Naive B cell (primary cell): ENCODE measurements around the gene CSF3R. TPM values are rescaled to one million over a fixed set of nuclear protein-coding genes. Genes with fewer than 3 reads are reported as not detected.
"Not testable (repeated sequence)": the region's sequence is repeated elsewhere in the genome, so short reads cannot be mapped to it uniquely, and the experiment has no call there.

ENCODE experiments used
- ATAC-seq, 2 donors: fragments of 150-1000 bp; cut with Tn5 transposase; 2 replicates each; pipeline ENCODE4 v1.10.0; 2021; ENCODE audit warnings: low read depth in 2 of 2, mild to moderate bottlenecking in 2 of 2, moderate library complexity in 2 of 2
- DNase-seq: peaks from one replicate; pipeline ENCODE4 v3.0.0; 2022
- H3K27ac Mint-ChIP-seq, 6 donors: one replicate each; pipeline ENCODE4 v1.8.0; 2020 to 2022; ENCODE audit warnings: mild to moderate bottlenecking in 6 of 6, mixed read lengths in 6 of 6, moderate library complexity in 5 of 6, inconsistent platforms in 2 of 6
- H3K27me3 Mint-ChIP-seq, 3 donors: one replicate each; pipeline ENCODE4 v1.8.0; 2021 to 2022; ENCODE audit warnings: mixed read lengths in 3 of 3, mild to moderate bottlenecking in 1 of 3
- H3K36me3 Mint-ChIP-seq, 2 donors: one replicate each; pipeline ENCODE4 v1.8.0; 2020 to 2022; ENCODE audit warnings: mixed read lengths in 2 of 2, inconsistent platforms in 1 of 2, mild to moderate bottlenecking in 1 of 2
- H3K4me1 Mint-ChIP-seq, 3 donors: one replicate each; pipeline ENCODE4 v1.8.0; 2020 to 2022; ENCODE audit warnings: mixed read lengths in 3 of 3, inconsistent platforms in 1 of 3, mild to moderate bottlenecking in 1 of 3, moderate library complexity in 1 of 3
- H3K4me3 Mint-ChIP-seq, 8 donors: one replicate each; pipeline ENCODE4 v1.8.0; 2020 to 2022; ENCODE audit warnings: mild to moderate bottlenecking in 8 of 8, mixed read lengths in 8 of 8, moderate library complexity in 8 of 8, inconsistent platforms in 2 of 8
- H3K9me3 Mint-ChIP-seq, 7 donors: one replicate each; pipeline ENCODE4 v1.8.0; 2020 to 2022; ENCODE audit warnings: mixed read lengths in 7 of 7, mild to moderate bottlenecking in 5 of 7, inconsistent platforms in 2 of 7, moderate library complexity in 1 of 7
- polyA plus RNA-seq, 6 donors: library from polyadenylated mRNA; unstranded; fragments of 300-500 nt; fragmentation: Illumina TruSeq; gene quantifications; one replicate each; pipeline ENCODE4 v1.2.3, GENCODE V29; 2021; ENCODE audit warnings: low read depth in 6 of 6

CSF3R gene
- polyA plus RNA-seq, 6 donors from 2014 or later: 0.12 to 4.4 (median 0.78) TPM

DNA sequence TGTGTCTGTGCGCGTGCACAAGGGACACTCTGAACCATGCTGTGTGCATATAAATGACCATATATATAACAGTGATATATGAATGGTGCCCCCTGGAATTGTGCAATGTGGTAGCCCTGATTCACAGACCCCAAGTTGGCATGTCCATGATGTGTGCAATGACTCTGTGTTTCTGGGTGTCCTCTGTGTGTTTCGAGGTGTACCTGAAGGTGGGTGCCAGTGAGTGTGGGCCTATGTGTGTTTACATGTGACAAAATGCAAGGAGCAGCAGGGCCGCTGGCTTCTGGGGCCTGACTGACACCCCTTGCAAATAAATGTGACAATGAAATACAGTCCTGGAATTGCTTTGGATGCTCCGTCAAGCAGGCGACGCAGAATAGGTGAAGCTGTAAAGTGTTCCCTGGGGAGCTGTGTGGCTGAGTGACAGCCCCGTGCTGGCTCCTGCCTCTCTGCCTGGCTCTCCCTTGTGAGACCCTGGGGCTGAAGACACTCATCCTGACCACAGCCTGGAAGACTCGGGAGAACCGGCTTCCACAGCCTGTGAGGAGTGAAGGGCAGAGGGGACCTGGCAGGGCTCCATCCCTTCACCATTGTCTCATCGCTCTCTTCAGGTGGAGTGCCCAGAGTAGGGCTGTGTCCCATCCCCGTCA lies 38.2 kb upstream of the CSF3R start:
- no peak overlapping the region for H3K4me3 Mint-ChIP-seq
- H3K36me3 Mint-ChIP-seq: no peaks in the 10 kb centered on the region
- H3K4me1 Mint-ChIP-seq: no peaks in the 10 kb centered on the region
- no peaks in the 10 kb centered on the region for H3K9me3 Mint-ChIP-seq
- no peak overlapping the region for H3K27ac Mint-ChIP-seq
- DNase-seq: no peak
- no peak for ATAC-seq
- H3K27me3 Mint-ChIP-seq: peaks cover 0 to 4% (median 0%) of the 10 kb centered on the region in 3 donors

DNA sequence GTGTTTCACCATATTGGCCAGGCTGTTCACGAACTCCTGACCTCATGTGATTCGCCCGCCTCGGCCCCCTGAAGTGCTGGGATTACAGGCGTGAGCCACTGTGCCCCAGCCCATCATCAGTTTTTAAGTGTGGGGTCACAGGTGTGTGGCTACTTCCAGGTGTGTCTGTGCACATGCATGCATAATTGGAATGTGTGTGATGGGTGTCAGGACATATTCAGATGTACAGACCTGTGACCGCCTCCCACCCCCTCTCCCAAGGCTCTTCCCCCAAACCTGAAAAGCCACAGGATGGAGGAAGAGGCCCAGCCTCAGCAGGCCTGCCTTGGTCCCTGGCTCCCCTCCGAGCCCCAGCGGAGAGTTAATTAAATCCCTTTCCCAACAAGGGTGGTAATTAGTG lies 37.3 kb upstream of the CSF3R start:
- no peaks in the 10 kb centered on the region for H3K36me3 Mint-ChIP-seq
- no peaks in the 10 kb centered on the region for H3K9me3 Mint-ChIP-seq
- no peak overlapping the region for H3K4me3 Mint-ChIP-seq
- H3K27me3 Mint-ChIP-seq: peaks cover 0 to 4% (median 0%) of the 10 kb centered on the region in 3 donors
- H3K4me1 Mint-ChIP-seq: no peaks in the 10 kb centered on the region
- DNase-seq: no peak
- no peak overlapping the region for H3K27ac Mint-ChIP-seq
- ATAC-seq: no peak

DNA sequence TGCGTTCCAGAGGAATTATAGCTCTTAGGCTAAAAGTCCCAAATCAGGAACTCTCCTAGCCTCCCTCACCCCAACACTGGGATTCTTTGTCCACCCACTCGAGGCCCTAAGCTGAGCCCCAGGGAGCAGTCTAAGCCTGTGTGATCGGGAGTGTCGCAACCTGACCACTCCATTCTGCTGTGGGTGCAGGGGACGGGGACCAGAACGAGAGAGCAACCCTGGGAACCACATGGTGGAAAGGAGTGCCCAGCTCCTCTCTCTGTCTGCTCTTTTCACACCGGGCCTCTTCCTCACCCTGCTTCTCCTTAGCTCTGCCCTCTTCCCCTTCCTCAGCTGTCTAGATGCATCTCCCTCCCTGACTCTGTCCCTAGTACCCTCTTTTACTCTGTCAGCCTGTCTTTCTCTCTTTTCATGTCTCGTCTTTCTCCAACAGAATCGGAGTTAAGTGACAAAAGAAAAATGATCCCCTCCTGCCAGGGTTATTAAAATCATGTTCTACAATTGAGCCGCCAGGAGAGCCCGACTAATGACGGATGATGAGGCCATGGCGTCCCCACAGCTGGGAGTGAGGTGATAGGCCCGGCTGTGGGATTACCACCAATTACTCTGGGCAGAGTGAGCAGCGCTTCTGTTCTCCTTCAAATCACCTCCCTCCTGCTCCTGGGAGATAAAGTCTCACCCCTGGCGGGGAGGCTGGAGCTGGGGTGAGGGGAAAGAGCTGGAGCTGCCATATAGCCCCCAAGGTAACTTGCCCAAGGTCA lies 34.5 kb upstream of the CSF3R start:
- ATAC-seq: no peak
- Mint-ChIP-seq H3K4me3 (no peak overlapping the region), H3K27ac (no peak overlapping the region), H3K9me3 (no peaks in the 10 kb centered on the region), H3K4me1 (no peaks in the 10 kb centered on the region), H3K36me3 (no peaks in the 10 kb centered on the region), H3K27me3 (peaks cover 0 to 10% (median 9%) of the 10 kb centered on the region in 3 donors)
- no peak for DNase-seq

DNA sequence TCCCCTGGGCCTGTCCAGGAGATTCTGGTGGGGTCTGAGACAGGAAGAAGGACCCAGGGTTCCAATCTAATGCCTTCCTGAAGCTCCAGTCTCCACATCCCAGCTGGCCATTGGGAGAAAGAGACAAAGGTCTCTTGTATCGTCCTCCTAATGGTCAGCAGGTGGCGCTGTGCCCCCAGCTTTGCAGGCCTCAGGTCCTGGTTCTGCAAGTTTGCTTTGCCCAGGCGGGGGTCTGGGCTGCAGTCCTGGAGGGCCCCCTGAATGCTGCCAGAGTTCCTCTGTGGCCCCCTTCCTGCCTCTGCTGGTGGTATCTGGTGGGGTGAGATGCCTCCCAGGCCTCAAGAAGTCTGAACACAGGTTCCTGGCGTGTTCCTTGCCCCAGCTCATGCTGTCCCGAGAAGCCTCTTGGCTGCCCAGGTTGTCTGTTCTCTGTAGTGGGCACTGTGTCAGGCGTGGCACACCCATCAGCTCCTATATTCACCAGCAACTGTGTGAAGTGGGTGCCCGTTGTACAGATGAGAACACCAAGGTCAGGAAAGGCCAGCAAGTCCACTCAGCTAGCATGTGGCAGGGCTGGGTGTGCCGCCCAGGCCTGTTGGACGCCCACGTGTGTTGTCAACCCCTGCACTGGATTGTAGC lies 33.8 kb upstream of the CSF3R start:
- no peak overlapping the region for H3K27ac Mint-ChIP-seq
- peaks cover 0 to 10% (median 9%) of the 10 kb centered on the region in 3 donors for H3K27me3 Mint-ChIP-seq
- H3K4me3 Mint-ChIP-seq: no peak overlapping the region
- peak; percentile 29 for DNase-seq
- H3K9me3 Mint-ChIP-seq: peaks cover 0 to under 1% (median 0%) of the 10 kb centered on the region in 7 donors
- ATAC-seq: peak in 1 of 2 donors; percentile 52
- H3K36me3 Mint-ChIP-seq: no peaks in the 10 kb centered on the region
- H3K4me1 Mint-ChIP-seq: peaks cover 0 to under 1% (median 0%) of the 10 kb centered on the region in 3 donors

DNA sequence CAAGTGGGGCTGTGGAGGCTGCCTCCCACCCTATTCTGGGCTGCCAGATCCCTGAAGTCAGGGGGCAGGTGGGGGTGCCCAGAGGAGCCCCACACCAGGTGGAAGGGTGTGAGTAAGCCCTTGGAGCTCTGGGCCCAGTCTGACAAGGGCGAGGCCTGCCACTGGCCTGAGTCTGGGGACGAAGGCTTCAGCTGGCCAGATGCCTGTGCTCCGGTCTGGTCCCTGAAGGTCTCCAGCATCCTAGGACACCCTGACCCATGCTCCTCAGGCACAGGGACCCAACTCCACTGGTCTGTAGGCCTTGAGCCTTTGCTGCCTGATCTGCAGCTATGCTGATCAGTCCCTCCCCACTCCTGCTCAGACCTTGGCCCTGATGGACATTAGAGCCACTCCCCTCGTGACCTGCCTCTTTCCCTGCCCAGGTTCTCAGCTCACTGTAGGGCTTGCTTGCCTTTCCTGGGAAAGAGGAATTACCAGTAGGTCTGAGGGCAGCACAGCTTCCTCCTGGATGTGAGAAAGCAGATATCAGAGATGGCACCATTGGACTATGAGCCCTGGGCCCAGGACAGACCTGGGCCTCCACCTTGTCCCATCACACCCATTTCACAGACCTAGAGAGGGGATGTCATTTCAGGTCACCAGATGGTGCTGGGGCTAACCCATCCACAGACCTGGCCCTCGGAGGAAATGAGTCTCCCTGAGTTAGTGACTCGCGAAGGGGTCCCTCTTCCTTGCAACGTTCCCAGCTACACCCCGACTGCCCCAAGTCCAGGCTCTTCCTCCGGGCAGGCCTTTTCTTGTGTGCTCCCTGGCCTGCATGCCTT lies 32.8 kb upstream of the CSF3R start:
- ATAC-seq: no peak
- peaks cover 0 to 10% (median 9%) of the 10 kb centered on the region in 3 donors for H3K27me3 Mint-ChIP-seq
- H3K4me3 Mint-ChIP-seq: no peak overlapping the region
- peak overlapping the region in 1 of 6 donors; percentile 72 for H3K27ac Mint-ChIP-seq
- no peak for DNase-seq
- peaks cover 0 to 2% (median 0%) of the 10 kb centered on the region in 7 donors for H3K9me3 Mint-ChIP-seq
- H3K36me3 Mint-ChIP-seq: no peaks in the 10 kb centered on the region
- peaks cover 0 to 5% (median 0%) of the 10 kb centered on the region in 3 donors for H3K4me1 Mint-ChIP-seq

DNA sequence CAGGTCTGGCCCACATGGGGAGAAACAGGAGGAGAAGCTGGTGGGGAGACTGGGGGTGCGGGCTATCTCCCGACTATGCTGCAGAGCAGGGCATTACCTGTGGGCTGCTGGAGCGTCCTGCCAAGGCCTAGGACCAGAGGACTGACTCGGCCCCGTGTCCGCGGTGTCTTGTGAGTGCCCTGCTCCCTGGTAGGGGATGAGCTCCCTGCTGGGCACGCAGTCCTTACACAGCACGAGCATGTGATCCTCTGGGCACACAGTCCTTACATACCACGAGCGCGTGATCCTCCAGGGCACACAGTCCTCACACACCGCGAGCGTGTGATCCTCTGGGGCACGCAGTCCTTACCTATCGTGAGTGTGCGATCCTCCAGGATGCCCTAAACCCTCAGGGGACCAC lies 31.8 kb upstream of the CSF3R start:
- no peak overlapping the region for H3K4me3 Mint-ChIP-seq
- DNase-seq (no peak), ATAC-seq (no peak)
- no peak overlapping the region for H3K27ac Mint-ChIP-seq
- H3K4me1 Mint-ChIP-seq: peaks cover 0 to 5% (median 0%) of the 10 kb centered on the region in 3 donors
- H3K9me3 Mint-ChIP-seq: peaks cover 0 to 2% (median 0%) of the 10 kb centered on the region in 7 donors
- no peaks in the 10 kb centered on the region for H3K36me3 Mint-ChIP-seq
- H3K27me3 Mint-ChIP-seq: peaks cover 0 to 18% (median 9%) of the 10 kb centered on the region in 3 donors

DNA sequence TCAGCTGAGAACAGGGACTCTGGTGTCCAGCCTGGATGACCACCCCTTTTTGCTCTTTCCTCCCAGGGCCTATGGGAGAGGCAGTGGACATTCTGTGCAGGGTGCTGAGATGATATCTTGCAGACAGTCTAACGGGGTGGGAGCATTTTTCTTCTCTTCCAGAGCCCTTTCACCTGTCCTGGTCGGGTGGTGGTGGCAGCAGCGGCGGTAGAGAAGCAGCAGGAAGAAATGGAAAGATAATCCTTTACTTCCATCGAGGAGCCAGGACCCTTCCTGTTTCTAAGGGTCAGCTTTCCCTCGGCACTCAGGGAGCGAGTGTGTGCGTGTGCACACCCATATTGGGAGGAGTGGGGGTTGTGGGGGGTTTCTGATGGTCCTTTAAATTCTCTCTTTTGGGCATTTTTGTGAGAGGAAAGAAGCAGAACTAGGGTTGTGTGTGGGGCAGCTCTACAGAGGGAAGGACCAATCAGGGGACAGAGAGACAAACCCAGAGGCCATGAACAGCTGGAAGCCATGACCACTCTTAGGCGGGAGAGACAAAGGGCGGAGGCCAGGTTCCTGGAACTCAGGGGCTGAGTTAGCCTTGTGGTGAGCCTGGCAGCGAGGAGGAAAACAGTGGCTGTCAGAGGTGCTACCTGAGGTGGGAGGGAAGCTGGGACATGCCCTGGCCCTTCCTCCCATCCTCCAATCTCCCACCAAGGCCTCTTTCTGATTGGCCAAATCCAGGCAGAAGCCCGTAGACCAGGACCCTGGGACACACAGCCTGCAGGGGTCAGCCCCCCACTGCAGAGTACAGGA lies 31.2 kb upstream of the CSF3R start:
- Mint-ChIP-seq H3K27ac (peak overlapping the region in 1 of 6 donors; percentile 20), H3K4me3 (no peak overlapping the region), H3K27me3 (peaks cover 0 to 19% (median 9%) of the 10 kb centered on the region in 3 donors), H3K36me3 (no peaks in the 10 kb centered on the region), H3K4me1 (peaks cover 0 to 5% (median 0%) of the 10 kb centered on the region in 3 donors), H3K9me3 (peaks cover 0 to 2% (median 0%) of the 10 kb centered on the region in 7 donors)
- DNase-seq (no peak), ATAC-seq (no peak)

DNA sequence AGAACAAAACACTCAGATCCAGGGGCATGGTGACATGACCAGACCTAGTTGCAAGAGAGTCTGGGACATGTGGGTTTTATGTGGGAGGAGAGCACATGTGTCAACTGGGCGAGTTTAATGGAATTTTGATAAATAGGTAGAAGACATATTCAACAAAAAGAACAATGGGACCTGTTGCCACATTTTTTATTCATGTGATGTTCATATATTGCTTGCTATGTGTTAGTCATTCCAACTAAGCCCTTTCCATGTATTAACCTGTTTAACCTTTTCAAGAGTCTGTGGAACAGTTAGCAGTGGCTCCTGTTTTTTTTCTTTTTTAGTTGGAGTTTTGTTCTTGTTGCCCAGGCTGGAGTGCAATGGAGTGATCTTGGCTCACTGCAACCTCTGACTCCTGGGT lies 30.1 kb upstream of the CSF3R start:
- Mint-ChIP-seq H3K4me1 (peaks cover 0 to 5% (median 3%) of the 10 kb centered on the region in 3 donors), H3K27ac (no peak overlapping the region), H3K27me3 (peaks cover 0 to 19% (median 16%) of the 10 kb centered on the region in 3 donors), H3K9me3 (peaks cover 0 to 2% (median 0%) of the 10 kb centered on the region in 7 donors), H3K4me3 (no peak overlapping the region), H3K36me3 (no peaks in the 10 kb centered on the region)
- DNase-seq (no peak), ATAC-seq (no peak)

DNA sequence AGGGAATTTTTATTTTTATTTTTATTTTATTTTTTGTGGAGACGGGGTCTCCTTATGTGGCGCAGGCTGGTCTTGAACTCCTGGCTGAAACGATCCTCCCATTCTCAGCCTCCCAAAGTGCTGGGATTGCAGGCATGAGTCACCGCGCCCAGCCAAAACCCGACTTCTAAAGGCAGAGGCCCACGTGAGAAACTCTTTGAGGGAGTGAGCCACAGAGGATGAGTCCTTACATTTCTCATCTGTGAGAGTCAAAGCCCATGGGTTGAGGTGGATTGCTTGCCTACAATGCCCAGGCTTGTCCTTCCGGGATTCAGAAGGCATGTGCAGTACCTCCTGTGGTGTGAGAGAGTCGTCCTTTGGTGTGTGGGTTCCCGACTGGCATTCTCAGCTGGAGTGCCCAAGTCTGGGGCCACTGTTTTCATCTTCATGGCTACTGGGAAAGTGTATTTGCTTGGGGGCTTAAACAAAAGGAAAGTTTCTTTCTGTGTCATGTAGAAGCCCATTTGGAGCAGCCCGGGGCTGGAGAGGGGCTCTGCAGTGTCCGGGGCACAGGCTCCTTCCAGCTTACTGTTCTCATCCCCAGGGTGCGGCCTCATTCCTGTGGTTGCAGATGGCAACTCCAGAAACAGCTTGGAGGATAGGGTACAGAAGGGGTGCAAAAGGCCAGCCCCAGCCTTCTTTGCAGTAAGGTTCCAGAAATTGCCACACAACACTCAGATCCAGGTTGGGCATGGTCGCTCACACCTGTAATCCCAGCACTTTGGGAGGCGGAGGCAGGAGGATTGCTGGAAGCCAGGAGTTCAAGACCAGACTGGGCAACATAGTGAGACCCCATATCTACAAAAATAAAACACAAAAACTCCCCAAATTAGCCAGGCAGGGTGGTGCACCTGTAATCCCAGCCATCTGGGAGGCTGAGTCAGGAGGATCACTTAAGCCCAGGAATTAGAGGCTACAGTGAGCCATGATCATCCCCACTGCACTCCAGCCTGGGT lies 29.4 kb upstream of the CSF3R start:
- Mint-ChIP-seq H3K9me3 (peaks cover 0 to 2% (median 0%) of the 10 kb centered on the region in 7 donors), H3K27ac (no peak overlapping the region), H3K4me1 (peaks cover 0 to 5% (median 3%) of the 10 kb centered on the region in 3 donors), H3K36me3 (no peaks in the 10 kb centered on the region), H3K27me3 (peaks cover 0 to 26% (median 23%) of the 10 kb centered on the region in 3 donors), H3K4me3 (peak overlapping the region in 1 of 8 donors; percentile 33)
- DNase-seq: no peak
- ATAC-seq: no peak

DNA sequence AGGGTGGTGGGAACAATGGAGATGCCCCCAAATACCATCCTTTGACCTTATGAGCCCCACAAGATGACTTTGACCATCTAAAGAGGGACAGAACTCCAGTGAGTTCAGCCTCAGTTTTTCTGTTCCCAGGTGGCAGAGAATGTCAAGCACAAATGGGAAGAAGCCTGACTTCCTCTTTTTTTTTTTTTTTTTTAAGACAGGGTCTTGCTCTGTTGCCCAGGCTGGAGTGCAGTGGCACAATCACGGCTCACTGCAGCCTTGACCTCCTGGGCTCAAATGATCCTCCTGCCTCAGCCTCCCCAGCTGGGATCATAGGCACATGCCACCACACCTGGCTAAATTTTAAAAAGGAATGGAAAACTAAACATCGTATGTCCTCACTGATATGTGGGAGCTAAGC lies 28.5 kb upstream of the CSF3R start:
- not testable (repeated sequence) for DNase-seq, ATAC-seq, H3K9me3 Mint-ChIP-seq, H3K27ac Mint-ChIP-seq, H3K4me3 Mint-ChIP-seq, H3K4me1 Mint-ChIP-seq, H3K36me3 Mint-ChIP-seq
- H3K27me3 Mint-ChIP-seq: peaks cover 0 to 34% (median 31%) of the 10 kb centered on the region in 3 donors

DNA sequence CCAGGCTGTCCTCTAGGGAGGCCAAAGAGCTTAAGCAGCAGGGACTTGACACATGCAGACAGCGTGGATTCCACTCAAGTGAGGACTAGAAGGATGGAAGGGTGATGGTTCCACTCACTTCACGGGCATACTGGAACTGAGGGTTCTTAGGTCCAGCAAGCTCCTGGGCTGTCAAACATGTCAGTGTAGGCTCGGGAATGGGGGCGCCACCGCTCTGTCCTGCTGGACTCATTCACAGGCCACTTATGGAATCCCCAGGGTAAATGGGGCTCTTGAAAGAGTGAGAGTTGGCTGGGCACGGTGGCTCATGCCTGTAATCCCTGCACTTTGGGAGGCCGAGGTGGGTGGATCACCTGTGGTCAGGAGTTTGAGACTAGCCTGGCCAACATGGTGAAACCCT lies 27.7 kb upstream of the CSF3R start:
- Mint-ChIP-seq H3K4me1 (peaks cover 0 to 5% (median 3%) of the 10 kb centered on the region in 3 donors), H3K4me3 (no peak overlapping the region), H3K36me3 (no peaks in the 10 kb centered on the region), H3K27me3 (peaks cover 0 to 39% (median 31%) of the 10 kb centered on the region in 3 donors), H3K27ac (no peak overlapping the region), H3K9me3 (peaks cover 0 to 2% (median 0%) of the 10 kb centered on the region in 7 donors)
- no peak for ATAC-seq
- DNase-seq: no peak
